ENCODE data around the gene SF3B2. TPM values are rescaled to one million over a fixed set of nuclear protein-coding genes. Genes with fewer than 3 reads are reported as not detected.

SF3B2 gene
- total and polyA plus RNA-seq, 9 of the 15 experiments (the other 6 are each of a cell fraction or from before 2014, with no cell fraction given) = 58.3 to 248 (median 157) TPM

DNA sequence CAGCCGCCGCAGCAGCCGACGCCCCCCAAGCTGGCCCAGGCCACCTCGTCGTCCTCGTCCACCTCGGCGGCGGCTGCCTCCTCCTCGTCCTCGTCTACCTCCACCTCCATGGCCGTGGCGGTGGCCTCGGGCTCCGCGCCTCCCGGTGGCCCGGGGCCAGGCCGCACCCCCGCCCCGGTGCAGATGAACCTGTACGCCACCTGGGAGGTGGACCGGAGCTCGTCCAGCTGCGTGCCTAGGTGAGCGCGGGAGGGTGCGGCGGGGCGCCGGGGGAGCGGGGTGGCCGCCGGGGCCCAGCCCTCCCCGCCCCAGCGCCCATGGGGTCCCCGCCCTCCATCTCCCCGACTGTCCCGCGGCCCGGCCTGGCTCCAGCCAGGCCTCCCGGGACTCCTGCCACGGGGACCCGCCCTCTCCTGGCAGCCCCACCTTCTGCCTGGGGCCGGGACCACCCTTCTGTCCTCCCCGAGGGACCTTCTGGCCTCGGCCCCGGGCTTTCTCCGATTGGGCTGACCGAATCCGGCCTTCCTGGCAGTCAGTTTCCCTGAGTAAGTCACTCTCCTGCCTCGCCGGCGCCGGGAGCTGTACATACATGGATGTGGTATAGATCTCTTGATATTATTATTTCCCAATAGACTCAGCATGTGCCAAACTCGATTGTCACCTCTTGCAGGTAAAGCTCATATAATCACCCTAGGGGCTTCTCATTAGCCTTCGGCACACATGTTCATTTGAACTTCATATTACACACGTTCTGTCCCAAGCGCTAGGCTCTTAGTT is 18.6 kb downstream of the SF3B2 start (continued):
- TF ChIP-seq ZNF695 (CRISPR knock-in tag; IDR thresholded peaks at IDR 0.05) (no peak), BHLHE40 (IDR thresholded peaks at IDR 0.05; ENCODE audit: low read length) (no peak), KDM4B (IDR thresholded peaks at IDR 0.05; ENCODE audit: borderline replicate concordance in 2 of 2, low read depth in 1 of 2) (no peak), SAP30 (IDR thresholded peaks at IDR 0.05; ENCODE audit: borderline replicate concordance, insufficient read depth, low read depth, low read length, poor library complexity, severe bottlenecking) (peak; percentile 41), PHF20 (IDR thresholded peaks at IDR 0.05; ENCODE audit: partially characterized antibody) (peak; percentile 14), PHF8 (IDR thresholded peaks at IDR 0.05; ENCODE audit: borderline replicate concordance, low read length) (peak; percentile 4; the same call in 1 of the 2 replicates), SMARCA4 (IDR thresholded peaks at IDR 0.05) (0 out of 2 replicates have a peak, but pooled peaks have one; percentile 14), ZFX (CRISPR knock-in tag; IDR thresholded peaks at IDR 0.05) (peak; percentile 50), ZNF696 (CRISPR knock-in tag; conservative IDR thresholded peaks at IDR 0.05) (no peak), POLR3A (IDR thresholded peaks at IDR 0.05; ENCODE audit: borderline replicate concordance, extremely low read depth, insufficient read depth, insufficient read length) (no peak)
- TF ChIP-seq, protein P1, sequence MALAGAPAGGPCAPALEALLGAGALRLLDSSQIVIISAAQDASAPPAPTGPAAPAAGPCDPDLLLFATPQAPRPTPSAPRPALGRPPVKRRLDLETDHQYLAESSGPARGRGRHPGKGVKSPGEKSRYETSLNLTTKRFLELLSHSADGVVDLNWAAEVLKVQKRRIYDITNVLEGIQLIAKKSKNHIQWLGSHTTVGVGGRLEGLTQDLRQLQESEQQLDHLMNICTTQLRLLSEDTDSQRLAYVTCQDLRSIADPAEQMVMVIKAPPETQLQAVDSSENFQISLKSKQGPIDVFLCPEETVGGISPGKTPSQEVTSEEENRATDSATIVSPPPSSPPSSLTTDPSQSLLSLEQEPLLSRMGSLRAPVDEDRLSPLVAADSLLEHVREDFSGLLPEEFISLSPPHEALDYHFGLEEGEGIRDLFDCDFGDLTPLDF (CRISPR knock-in tag; IDR thresholded peaks at IDR 0.05) = no peak
- TF ChIP-seq, protein P2, sequence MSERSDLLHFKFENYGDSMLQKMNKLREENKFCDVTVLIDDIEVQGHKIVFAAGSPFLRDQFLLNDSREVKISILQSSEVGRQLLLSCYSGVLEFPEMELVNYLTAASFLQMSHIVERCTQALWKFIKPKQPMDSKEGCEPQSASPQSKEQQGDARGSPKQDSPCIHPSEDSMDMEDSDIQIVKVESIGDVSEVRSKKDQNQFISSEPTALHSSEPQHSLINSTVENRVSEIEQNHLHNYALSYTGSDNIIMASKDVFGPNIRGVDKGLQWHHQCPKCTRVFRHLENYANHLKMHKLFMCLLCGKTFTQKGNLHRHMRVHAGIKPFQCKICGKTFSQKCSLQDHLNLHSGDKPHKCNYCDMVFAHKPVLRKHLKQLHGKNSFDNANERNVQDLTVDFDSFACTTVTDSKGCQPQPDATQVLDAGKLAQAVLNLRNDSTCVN (CRISPR knock-in tag; IDR thresholded peaks at IDR 0.05) = no peak
- TF ChIP-seq, protein P3, sequence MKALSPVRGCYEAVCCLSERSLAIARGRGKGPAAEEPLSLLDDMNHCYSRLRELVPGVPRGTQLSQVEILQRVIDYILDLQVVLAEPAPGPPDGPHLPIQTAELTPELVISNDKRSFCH (CRISPR knock-in tag; IDR thresholded peaks at IDR 0.05) = no peak
- TF ChIP-seq, protein P3 (tag; IDR thresholded peaks at IDR 0.05) = no peak
- TF ChIP-seq, protein P4, sequence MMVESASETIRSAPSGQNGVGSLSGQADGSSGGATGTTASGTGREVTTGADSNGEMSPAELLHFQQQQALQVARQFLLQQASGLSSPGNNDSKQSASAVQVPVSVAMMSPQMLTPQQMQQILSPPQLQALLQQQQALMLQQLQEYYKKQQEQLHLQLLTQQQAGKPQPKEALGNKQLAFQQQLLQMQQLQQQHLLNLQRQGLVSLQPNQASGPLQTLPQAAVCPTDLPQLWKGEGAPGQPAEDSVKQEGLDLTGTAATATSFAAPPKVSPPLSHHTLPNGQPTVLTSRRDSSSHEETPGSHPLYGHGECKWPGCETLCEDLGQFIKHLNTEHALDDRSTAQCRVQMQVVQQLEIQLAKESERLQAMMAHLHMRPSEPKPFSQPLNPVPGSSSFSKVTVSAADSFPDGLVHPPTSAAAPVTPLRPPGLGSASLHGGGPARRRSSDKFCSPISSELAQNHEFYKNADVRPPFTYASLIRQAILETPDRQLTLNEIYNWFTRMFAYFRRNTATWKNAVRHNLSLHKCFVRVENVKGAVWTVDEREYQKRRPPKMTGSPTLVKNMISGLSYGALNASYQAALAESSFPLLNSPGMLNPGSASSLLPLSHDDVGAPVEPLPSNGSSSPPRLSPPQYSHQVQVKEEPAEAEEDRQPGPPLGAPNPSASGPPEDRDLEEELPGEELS (CRISPR knock-in tag; IDR thresholded peaks at IDR 0.05; ENCODE audit: borderline replicate concordance) = no peak
- TF ChIP-seq, protein P5, sequence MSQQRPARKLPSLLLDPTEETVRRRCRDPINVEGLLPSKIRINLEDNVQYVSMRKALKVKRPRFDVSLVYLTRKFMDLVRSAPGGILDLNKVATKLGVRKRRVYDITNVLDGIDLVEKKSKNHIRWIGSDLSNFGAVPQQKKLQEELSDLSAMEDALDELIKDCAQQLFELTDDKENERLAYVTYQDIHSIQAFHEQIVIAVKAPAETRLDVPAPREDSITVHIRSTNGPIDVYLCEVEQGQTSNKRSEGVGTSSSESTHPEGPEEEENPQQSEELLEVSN (IDR thresholded peaks at IDR 0.05; ENCODE audit: borderline replicate concordance in 1 of 2, extremely low read depth in 1 of 2, insufficient read depth in 1 of 2, insufficient read length in 1 of 2, low read depth in 1 of 2, low read length in 1 of 2, poor library complexity in 1 of 2, severe bottlenecking in 1 of 2) = peak in 1 of 2 experiments; percentile 4

Data from K562 (cell line).